ENCODE measurements around the gene ATP6AP1.

ATP6AP1 gene

DNA sequence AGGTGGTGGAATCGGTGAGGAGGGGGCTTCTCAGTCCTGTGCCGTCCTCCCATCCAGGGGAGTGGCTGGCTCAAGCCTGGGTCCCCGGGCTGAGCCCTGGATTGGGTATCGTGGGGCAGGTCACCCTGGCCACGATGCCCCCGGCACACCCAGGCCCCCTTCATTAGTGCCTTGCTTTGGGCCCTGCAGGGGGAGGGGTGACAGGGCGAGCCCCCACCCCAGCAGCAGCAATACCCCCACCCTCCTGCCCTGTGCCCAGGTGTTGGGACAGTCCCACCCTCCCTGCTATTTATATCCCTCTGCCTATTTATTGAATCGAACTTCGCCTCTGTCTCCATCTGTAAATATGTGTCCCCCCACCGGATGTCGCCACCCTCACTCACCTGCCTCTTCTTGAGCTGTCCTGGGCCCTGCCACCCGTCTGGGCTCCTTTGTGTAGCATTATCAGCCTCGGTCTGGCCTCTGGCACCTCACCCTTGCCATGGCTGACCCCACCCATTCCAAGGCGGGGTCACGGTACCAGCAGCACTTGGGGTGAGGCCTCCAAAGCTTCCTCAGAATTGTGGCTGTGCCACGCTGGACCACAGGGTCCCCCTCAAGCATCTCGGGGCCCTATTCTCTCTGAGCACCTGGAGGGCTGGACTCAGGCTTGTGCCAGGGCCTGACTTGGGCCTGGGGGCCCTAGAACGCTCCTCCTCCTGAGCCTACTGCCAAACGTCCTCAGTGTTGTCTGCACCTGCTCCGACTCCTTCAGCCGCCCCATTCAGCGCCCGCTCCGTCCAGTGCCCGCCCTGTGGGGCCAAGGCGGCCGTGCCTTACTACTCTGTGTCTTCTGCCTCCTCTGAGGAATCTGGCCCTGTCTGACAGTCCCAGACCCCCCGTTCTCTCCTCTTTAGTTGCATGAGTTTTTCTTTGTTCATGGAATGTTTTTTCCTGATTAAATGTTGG is 44.5 kb downstream of the ATP6AP1 start:
- DNase-seq = no peak

DNA sequence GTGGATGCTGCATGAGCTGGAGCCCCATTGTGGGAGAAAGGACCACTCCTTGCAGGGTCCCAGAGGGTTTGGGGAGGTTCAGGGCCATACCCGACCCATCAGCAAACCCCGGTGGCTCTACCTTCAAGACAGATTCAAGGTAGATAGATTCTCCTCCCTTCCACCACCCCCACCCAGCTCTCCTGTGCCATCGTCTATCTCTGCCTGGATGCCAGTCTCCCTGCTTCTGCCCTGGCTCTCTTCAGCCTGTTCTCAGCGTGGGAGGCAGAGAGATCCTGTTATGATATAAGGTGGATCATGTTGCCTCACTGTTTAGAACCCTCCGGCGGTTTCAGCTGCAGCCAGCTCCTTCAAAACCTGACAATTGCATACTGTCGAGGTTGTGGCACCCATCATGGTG is 45.2 kb downstream of the ATP6AP1 start:
- DNase-seq = no peak

DNA sequence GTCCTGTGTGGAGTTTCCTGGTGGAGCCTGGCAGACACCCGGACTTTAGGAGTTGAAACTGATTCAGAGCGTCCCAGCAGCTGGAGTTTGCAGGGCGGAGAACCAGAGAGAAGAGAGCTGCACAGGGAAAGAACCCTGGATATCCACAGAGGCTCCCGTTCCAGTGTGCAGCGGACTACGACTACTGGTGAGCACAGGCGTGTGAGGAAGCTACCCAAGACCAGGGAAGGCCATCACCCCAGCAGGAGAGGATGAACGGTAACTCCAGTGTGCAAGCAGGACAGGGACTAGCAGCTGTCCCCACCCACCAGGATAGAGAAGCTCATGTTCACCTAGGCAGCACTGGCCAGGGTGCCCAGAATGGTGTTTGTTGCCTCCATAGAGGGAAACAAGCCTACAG is 48.3 kb downstream of the ATP6AP1 start:
- DNase-seq = no peak

DNA sequence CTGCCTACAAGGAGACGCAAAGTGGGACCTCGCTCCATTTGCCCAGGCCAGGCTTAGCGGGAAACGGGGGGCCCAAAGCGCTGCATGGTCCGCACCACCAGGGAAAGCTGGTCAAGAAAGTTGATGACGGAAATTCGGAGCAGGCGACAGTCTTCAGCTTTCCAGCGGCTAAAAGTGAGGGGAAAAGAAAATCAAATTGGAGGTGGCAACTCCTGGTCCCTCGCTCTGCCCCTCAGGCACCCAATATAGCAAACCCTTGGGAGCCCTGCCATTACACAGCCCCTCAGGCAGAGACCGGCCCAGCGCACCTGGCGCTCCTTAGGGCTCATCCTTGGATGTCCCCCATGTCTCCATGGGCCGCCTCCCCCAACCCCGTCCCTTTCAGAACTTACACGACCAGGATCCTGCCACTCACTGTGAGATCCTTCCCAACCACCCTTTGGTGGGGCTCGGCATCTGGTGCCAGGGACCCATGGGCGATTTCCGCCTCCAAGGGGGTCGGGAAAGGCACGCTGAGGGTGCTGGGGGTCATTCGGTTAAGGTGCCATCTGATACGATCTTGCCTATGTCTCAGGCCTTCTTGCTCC is 49.5 kb downstream of the ATP6AP1 start:
- DNase-seq = no peak

DNA sequence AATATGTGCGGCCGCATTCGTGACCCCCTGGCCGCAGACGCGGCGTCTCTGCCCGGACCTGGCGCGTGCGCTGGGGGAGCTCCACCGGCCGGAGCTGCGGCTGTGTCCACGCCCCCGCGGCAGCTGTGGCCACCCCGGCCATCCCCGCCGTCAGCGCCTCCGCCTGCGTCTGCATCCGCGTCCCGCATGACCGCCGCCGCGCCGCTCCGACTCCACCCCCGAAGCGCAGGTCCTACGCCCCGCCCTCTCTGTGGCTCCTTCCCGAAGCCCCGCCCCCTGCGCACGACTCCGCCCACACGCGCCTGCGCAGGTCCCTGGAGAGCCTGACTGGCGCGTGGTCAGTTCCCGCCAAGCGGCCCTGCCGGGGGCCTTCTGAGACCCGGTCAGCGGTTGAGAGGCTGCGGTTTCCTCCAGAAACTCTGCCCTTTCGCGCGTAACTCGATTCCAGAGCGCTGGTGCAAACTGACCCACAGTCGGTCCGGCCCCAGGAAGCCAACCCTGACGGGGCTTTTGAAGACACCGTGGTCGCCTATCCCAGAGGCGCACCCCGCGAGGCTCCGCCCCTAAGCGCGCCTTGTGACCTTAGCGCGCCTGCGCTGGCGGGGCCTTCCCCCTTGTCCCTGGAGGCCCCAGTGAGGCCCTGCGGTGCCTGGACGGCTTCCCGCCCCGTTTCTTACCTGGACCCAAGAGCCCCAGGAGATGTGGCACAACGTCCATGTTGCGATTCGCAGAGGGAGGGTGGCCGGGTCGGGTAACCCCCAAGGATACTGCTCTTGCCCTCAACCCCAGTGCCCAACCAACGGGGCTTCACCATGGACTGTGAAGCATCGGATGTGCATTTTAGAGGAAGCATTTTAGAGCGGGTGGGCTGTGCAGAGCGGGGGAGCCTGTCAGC is 50.5 kb downstream of the ATP6AP1 start, which contains the start of gene LAGE3:
Gene LAGE3 (minus strand): TSS at position 554 of the 895 bp plus-strand sequence. CDS start 366 bp downstream, at position 188.
- peak; percentile 94 for DNase-seq

- no peak for DNase-seq
These were observed 52.7 kb downstream of the ATP6AP1 start for GRCh38 chrX:154481195-154481594.

GRCh38 chrX:154481911-154482601 is 53.6 kb downstream of the ATP6AP1 start:
- DNase-seq = no peak

DNA sequence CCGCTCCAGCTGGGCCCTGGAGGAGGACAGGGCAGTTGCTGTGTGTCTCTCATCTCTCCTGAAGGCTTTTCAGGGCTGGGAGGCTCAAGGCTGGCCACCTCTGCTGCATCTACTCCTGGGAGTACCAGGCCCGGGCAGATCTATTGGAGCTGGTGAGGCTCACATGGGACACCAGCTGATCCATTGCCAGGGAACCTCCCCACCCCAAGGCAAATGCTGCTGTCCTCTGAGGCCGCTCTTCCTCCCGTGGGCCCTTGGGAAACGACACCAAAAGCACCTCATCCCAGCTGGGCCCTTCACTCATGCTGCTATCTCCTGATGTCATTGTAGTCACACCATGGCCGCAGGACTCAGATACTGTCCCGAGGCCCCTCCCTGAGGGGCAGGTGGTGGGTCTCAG is 54.3 kb downstream of the ATP6AP1 start:
- no peak for DNase-seq

DNA sequence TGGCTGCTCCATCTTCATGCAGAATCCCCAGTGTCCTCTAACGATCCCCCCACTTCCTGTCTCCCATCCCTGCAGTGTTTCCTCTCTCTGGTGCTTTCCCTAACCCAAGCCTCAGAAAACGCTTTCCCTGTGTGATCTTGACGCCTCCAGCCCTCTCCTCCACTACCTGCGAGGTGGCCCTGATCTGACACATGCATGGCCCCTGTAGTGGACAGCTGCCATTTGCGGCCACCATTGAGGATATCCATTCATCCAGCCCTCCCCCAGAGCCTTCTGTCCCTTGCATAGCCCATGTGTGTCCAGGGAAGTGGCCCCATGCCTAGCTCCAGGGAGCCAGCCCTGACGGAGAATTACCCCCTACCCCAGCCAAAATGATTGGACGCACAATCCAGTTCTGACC is 54.8 kb downstream of the ATP6AP1 start:
- no peak for DNase-seq

- DNase-seq = no peak
These were observed 56.0 kb downstream of the ATP6AP1 start for GRCh38 chrX:154484255-154485149.

GRCh38 chrX:154485150-154486051 is 56.9 kb downstream of the ATP6AP1 start:
- no peak for DNase-seq

DNA sequence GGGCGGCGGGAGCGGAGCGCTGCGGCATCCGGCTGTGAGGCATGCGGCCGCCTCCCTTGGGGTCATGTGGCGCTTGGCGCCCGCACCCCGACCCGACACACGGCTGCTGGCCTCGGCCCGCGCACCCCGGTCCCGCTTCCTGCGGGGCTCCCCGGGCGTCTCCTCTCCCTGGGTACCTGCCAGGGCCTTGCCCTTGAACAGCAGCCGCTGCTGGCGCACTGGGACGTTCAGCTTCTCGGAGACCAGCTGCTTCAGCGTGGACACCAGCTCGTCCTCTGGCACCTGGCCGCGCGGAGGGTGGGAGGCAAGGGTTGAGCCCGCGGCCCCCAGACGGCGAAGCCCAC is 57.5 kb downstream of the ATP6AP1 start:
- peak; percentile 55 for DNase-seq
